ENCODE measurements around the gene TBL1Y.
"Not testable (repeated sequence)": the region's sequence is repeated elsewhere in the genome, so short reads cannot be mapped to it uniquely, and the experiment has no call there.

TBL1Y gene

DNA sequence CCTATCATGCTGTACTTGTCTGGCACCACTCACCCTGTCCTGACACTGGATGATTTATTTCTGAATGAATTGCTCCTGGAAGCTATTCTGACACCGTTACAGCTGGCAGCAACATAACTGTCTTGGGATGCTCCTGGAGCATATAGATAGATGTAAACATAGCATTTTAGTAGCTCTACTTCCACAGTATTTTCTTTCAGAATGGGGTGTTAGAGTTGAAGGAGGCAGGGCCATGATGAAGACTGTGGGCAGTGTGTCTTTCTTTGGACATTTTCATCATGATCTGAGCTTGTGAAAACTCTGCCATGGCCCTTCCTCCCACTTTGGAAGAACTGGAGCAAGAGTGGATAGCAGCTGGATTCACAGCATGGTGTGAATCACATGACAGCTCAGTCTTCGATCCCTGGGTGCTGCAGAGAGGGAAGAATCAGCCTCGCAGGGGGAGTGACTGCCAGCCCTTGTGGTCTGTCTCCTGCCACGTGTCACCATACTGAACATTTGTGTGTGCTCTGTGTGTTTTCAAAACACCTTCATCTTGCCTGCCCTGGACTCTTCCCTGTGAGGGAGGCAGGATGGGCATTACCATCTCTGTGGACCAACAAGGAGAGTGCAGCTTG lies 61.9 kb downstream of the TBL1Y start:
- no peak for DNase-seq (ENCODE audit: extremely low read depth in 1 of 2, low read depth in 1 of 2)

DNA sequence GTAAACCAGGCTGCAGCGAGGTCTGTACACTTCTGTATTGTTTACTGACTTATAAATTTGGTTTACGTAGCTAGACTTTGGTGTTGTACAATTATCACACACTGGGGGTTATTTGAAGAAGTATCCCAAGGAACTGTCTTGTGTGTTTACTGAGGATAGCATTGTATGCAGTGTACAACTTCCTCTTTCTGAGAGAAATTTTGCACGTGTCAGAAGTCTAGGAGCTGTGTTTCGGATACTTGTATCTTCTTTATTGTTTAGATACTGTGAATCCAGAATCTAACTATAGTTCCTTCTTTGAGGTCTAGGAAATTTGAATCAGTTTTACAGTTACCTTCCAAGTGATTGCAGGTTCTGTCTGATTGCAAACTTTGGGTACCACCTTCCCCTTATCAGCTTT lies 64.5 kb downstream of the TBL1Y start:
- DNase-seq (ENCODE audit: extremely low read depth in 1 of 2, low read depth in 1 of 2) = no peak

DNA sequence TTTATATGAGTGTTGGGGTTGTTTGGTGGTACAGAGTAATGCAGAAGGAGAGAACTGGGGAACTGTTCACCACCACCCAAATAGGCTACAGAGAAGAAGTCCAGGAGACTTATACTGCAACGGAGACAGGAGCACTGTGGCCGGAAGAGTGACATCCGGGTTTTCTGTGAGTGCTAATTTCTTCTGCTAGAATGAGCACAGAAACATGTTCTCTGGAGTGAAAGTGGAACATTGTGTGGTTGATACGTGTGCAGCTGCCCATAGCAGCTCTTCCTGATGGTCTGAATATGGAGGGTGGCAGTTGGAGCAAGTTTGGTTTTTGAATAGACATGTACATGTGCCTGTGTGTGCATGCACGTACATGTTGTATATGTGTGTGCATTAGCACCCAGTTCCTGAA lies 67.3 kb downstream of the TBL1Y start:
- no peak for DNase-seq (ENCODE audit: extremely low read depth in 1 of 2, low read depth in 1 of 2)

DNA sequence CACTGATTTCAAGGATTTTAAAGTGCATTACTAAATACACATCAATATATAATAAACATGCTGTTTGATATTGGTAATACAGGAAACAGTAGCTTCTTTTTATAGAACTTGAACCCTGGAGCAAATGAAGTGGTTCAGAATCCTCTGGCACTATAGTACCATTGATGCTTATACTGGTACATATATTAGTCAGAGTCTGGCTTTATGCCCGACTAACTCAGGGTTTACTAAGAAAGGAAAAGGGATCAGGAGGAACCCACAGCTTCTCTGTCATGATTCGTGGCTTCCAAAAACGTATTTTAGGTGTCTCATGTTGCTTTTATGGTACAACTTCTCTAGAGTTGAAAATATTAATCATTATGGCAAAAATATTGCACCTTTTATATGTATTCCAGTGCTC lies 72.7 kb downstream of the TBL1Y start:
- DNase-seq (ENCODE audit: extremely low read depth in 1 of 2, low read depth in 1 of 2) = no peak

DNA sequence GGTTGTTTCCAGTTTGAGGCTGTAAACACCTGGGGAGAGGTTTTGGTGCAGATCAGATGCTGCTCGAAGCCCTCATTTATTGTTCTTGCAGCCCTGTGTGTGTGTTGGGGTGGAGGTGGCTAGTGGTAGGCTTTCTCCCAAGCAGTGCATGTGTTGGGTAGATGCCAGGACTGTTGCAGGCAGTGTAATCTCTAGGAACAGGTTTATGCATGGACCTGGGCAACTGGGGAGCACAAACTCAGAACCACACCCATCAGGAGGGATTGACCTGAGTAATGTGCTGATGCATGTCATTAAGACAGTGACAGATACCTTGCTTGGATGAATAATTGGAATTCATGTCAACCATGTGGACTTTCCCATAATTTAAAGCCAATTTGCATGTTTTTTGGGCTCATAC lies 77.3 kb downstream of the TBL1Y start:
- no peak for DNase-seq (ENCODE audit: extremely low read depth in 1 of 2, low read depth in 1 of 2)

DNA sequence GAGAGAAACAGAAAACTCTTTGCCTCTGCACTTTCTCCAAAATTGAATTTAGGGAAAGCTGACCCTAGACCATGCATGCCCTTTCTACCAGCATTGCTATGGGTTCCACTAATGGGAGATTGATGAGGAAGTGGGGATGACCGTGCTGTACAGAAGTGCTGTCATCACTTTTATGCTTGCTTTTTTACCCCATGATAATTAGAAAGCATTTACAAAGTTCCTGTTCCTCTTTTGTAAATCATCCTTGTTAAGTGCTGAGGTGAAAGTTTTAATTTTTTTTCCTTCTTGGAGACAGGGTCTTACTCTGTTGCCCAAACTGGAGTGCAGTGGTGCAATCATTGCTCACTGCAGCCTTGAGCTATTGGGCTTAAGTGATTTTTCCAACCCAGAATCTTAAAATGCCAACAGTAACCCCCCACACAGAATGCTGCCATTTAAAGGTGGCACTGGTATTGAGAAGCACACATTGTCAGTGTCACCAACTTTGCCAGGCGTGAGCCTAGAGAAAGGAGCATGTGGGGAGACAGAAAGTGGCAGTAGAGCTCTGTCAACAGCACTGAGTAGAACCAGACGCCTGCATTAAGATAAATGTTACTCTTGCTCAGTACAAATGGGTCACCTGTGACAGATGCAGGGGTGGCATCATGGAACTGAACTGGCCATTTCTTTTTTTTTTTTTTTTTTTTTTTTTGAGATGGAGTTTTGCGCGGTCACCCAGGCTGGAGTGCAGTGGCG lies 79.6 kb downstream of the TBL1Y start:
- DNase-seq (ENCODE audit: extremely low read depth in 1 of 2, low read depth in 1 of 2) = no peak

DNA sequence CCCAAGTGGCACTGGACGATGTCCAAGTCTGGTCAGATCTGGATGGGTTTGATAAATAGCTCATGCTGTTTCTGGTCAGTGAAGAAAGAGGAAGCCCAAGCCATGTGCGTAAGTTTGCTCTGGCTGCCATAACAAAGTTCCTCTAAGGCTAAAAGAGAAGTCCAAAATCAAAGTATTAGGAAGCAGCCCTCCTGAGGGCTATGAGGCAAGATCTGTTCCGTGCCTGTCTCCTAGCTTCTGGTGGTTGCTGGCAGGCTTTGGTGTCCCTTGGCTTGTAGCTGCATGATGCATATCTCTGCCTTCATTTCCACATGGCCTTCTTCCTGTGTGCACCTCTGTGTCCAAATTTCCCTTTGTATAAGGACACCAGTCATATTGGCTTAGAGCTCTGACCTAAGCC lies 81.5 kb downstream of the TBL1Y start:
- no peak for DNase-seq (ENCODE audit: extremely low read depth in 1 of 2, low read depth in 1 of 2)

DNA sequence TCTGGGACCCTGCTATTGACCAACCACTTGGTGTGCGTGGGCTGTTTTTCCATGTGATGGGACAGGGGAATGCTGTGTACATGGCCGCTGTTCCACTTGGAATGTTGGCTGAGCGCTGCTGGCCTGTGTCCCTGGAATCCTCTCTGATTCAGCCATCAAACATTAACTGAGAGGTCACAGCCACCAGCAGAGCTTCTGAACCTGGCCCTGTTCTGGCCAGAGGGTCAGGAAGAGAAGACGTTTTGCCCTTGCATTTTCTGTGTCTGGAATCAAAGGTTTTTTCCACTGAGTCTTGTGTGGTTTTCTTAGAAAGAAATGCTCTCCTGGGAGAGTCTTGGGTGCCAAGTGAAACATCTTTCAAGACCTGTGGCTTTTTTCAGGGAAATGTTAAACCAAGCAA lies 85.5 kb downstream of the TBL1Y start:
- DNase-seq (ENCODE audit: extremely low read depth in 1 of 2, low read depth in 1 of 2) = no peak

DNA sequence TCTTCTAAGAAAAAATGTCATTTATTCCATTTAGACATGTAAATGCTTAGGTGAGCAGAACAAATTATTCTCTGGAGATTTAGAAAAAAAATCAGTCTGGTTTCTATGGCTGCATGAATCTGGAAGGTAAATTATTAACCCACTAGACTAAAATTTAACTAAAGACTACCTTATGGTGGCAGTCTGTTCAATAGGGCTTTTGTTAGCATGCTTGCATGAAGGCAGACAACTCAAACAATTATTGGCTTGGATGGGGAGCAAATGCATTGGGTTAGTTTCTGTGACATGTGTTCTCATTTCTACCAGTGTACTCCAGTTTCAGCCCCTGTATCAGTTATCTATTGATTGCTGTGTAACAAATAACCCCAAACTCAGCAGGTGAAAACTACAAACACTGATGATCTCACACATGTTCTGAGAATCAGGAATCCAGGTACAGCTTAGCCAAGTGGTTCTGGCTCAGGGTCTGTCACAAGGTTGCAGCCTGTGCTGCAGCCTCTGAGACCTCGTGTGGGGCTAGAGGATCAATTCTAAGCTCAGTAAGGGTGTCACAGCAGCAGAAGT lies 87.1 kb downstream of the TBL1Y start:
- DNase-seq (ENCODE audit: extremely low read depth in 1 of 2, low read depth in 1 of 2) = no peak

DNA sequence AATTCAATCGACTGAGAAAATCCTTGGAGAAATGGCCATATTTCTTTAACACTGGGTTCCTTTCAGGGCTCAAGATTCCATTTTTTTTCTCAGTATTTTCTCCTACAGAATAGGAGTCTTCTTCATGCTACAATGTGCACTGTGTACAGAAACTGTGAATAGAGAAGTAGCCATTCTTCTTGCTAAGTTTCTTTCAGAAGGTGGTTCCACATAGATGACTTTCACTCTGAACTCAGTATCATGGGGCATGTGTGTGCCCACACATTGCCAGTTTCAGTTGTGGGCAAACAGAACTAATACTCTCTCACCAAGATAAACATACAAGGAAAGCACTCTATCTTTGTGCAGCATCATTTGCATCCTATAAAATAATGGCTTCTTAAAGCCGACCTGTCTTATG lies 89.4 kb downstream of the TBL1Y start:
- DNase-seq (ENCODE audit: extremely low read depth in 1 of 2, low read depth in 1 of 2) = no peak

DNA sequence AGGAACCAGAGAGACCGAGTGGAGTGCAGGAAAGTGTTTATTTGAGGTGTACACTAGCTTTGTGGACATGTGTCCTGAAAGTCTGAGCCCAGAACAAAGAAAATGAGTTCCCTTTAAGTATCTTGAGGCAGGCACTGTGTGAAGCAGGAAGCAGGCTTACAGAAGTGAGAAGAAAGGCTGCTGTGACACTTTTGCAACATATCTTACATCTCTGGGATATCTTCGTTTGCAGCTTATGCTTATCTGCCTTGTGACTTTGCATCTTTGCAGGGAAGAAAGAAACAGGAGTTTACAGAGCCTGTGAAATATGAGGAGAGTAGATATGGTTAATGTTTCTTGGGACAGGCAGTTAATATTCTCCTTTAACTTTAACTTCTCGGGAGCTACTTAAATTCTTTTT lies 92.1 kb downstream of the TBL1Y start:
- DNase-seq (ENCODE audit: extremely low read depth in 1 of 2, low read depth in 1 of 2) = no peak

DNA sequence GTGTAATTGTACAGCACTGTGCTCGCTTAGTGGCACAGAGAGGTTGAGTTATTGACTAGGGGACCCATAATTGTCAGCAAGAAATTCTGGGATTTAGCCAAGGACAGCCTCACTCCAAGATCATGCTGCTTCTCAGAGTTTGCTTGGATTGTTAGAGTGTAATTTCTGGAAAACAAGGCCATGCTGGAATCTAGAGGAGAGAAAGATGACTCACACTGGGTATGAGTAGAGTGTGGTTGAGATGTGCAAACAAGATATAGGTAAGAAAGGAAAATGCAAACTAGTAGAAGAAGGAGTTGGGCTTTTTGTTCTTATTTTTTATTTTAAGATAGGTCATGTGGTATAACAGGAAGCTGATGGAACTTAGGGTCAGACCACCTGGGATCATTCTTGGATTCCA lies 97.4 kb downstream of the TBL1Y start:
- no peak for DNase-seq (ENCODE audit: extremely low read depth in 1 of 2, low read depth in 1 of 2)

DNA sequence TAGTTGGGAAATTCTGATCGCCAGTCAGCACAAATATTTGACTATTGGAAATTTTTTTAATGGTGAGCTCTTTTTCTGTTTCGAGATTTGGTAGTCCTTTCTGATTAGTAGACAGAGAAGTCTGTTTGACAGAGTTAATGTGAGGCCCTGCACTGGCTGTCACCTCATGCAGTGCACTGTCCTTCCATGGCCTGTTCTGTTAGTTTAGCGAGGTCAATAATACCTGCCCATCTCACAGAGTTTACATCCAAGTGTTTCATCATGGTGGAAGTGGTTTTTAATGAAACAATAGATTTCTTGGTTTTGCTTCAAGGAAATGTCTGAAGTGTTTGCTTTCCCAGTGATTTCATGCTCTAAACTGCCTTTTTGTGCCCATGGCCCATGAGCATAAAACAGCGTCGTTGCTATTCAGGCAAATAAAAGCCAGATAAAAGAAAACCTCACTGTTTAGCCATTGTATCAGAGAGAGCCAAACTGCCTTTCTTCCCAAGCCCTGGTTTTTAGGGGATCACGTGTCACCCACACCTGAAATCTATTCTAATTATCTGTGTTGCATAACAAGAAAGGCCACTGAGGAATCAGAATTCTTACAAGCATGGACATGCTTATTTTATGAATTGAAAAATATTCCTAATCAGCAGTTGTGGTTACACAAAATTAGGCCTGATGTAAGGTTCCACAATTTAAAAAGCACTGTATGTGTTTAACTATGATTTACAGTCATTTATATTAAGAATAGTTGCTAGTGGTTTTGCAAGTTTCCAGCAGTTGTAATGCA lies 98.3 kb downstream of the TBL1Y start:
- no peak for DNase-seq (ENCODE audit: extremely low read depth in 1 of 2, low read depth in 1 of 2)

DNA sequence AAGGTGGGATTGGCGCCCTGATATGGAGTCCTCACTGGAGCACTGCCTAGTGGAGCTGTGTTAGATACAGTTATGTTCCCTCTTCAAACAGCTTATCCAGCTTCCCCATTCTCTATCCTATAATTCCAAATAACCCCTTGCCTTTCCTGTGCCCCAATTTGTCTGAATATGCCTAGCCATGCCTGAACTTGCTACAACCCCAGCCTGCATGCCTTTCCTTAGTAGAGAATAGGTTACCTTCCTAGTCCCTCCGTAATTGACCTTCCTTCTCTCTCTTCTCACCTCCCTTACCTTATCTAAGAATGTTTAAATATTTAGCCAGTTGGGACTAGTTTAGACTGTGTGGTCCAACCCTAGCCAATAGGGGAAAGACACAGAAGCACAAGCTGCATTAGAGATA lies 102.6 kb downstream of the TBL1Y start:
- no peak for DNase-seq (ENCODE audit: extremely low read depth in 1 of 2, low read depth in 1 of 2)

DNA sequence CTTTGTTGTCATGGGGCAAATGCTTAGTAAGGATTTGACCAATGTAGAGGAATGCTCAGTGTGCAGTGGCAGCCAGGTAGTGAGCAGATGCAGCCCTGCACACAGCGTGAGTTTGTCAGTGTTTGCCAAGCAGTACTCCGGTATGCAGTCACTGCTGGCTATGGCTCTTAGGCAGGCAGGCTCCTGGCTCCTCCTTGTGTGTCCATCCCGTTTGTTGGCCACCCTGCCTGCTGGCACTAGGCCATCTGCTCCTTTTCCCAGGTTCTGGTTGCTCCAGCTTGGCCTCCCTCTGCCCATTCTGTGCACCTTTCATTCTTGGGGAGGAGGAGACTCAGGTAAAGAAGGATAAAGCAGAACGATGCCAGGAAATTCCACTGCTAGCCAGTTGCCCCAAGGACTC lies 106.0 kb downstream of the TBL1Y start:
- no peak for DNase-seq (ENCODE audit: extremely low read depth in 1 of 2, low read depth in 1 of 2)

DNA sequence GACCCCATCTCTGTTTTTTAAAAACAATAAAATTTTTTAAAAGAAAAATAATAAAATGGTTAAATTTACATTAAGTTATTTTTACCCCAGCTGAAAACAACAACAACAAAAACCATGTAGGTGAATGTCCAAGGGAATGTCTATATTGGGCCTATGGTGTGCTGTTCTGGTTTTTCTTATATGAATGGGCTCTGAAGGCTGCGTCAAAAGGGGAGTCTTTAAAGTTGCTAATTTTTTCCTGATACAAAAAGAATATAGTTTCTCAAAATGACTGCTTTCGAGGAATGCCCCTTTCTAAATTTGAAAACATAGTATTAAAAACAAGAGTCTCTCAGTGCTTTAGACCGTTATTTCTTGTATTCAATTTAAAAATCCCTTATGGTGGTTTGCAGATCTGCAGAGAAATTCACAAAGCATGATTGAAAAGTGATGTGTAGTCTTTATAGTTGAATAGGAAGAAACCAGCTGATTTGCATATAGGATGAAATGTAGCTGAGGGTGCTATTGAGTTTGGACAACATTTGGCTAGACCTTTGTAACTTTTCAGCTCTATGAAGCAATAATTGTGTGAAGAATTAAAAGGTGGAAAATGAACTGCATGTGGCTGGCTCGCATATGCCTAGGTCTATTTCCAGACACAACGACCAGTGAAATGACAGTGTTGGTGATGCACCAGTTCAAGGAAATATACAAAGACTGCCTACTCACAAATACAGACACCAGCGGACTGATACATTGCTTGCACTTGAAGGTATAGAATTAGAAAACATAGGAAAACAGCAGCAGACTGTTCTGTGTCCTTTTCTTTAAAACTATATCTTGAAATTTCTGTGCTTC lies 107.0 kb downstream of the TBL1Y start:
- DNase-seq (ENCODE audit: extremely low read depth in 1 of 2, low read depth in 1 of 2) = no peak

DNA sequence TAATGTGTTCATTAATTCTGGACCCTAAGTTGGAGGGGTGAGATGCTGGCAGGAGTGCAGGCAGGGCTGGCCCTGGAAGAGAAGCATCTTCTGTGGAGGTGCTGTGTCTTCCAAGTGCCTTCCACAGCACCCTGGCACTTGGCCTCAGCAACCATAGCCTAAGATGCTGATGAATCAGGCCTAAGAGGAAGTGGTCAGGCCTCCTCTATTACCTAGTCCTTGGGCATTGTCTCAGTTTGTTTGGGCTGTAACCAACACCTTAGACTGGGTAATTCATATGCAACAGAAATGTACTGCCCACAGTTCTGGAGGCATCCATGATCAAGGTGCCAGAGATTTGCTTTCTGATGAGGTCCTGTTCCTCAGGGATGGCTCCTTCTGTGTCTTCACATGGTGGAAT lies 128.5 kb downstream of the TBL1Y start:
- DNase-seq (ENCODE audit: extremely low read depth in 1 of 2, low read depth in 1 of 2) = no peak

DNA sequence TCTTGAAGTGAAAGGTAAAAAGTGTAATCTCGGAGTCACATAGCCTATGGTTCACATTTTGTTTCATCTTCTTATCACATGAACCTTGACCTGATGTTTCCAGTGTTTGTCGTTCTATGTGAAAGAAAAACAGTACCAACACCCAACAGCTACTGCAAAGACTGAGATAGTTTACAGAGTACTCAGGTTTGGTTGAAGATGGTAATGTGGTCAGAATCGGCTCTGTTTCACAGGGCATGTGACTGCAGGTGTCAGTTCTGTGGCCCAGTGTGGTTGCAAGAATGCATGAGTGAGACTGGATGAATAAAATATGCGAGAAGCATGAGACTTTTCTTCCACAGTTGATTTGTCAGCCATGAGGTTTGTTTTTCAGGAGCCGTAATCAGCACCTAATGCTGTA lies 130.2 kb downstream of the TBL1Y start:
- no peak for DNase-seq (ENCODE audit: extremely low read depth in 1 of 2, low read depth in 1 of 2)

DNA sequence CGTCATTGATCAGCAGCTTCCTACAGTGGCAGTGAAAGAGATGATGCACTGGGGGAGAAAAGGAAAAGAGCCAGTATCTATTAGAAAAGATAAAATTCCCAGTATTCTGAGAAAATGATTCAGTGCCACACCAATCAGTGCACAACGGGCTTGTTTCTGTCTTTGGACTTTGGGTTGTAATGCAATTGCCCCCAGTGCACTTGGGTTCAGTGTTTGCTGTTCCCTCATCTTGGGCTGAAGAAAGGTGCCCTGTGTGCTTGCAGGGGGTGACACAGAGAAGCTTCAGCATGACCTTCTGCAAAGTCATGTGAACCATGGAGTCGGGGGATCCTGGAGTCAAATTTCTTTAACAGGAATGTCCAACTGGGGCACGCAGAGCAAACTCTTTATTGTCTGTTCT lies 131.5 kb downstream of the TBL1Y start:
- no peak for DNase-seq (ENCODE audit: extremely low read depth in 1 of 2, low read depth in 1 of 2)

DNA sequence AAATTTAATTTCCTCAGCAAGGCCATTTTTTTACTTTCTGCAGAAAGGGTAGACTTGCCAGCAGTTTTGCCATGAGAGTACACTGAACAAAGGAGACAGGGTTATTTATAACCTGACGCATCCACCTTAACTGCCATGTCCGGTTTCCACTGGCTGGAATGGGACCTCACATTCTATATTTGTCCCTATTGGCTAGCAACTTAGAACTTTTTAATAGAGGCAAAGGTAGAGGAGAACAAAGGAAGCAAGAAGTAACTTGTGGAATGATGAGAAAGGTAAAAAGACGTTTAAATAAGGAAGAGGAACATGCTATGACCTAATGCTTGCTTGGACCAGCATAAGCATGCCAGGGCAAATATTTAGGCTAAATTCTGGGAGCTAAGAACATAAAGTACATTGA lies 142.0 kb downstream of the TBL1Y start:
- DNase-seq (ENCODE audit: extremely low read depth in 1 of 2, low read depth in 1 of 2) = not testable (repeated sequence)

DNA sequence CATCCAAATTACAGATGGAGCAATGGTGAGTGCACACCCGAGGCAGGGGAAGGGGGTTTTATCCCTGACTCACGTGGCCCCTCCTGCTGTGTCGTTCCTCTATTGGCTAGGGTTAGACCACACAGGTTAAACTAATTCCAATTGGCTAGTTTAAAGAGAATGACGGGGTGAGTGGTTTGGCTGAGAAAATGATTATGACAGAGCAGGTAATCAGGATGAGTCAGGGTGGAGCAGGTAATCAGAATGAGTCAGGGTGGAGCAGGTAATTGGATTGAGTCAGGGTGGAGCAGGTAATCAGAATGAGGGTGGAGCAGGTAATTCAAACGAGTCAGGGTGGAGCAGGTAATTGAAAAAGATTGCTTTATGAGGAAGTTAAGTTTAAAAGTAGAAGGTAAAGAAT lies 146.4 kb downstream of the TBL1Y start:
- no peak for DNase-seq (ENCODE audit: extremely low read depth in 1 of 2, low read depth in 1 of 2)

All from stimulated activated CD8-positive, alpha-beta memory T cell treated with anti-CD3 and anti-CD28 coated beads, Interleukin-7, amount 100 ng/mL, for 48 hours (primary cell).